HG02970 (cell line): ENCODE results near the gene ABCC3.

ENCODE experiments used
- ATAC-seq: cut with Tn5 transposase; IDR thresholded peaks from one replicate; pipeline ENCODE4 v1.9.1; 2021; ENCODE audit warnings: mild to moderate bottlenecking, moderate library complexity, moderate number of reproducible peaks; ENCODE audit not compliant: unreplicated experiment, low FRiP score

ABCC3 gene

GRCh38 chr17:50605429-50605828 is 29.3 kb upstream of the ABCC3 start:
- ATAC-seq, result no peak

- no peak for ATAC-seq
Measured at GRCh38 chr17:50607522-50608175, 27.0 kb upstream of the ABCC3 start.

GRCh38 chr17:50608700-50609379 is 25.8 kb upstream of the ABCC3 start:
- ATAC-seq, result no peak

GRCh38 chr17:50609380-50610074 is 25.2 kb upstream of the ABCC3 start:
- ATAC-seq, result no peak

GRCh38 chr17:50611634-50612033 is 23.0 kb upstream of the ABCC3 start:
- ATAC-seq, result no peak

- no peak for ATAC-seq
Measured at GRCh38 chr17:50612281-50612680, 22.4 kb upstream of the ABCC3 start.

- no peak for ATAC-seq
Measured at GRCh38 chr17:50613007-50613992, 21.4 kb upstream of the ABCC3 start.

GRCh38 chr17:50614471-50615051 is 20.1 kb upstream of the ABCC3 start:
- no peak for ATAC-seq

GRCh38 chr17:50615828-50616227 is 18.9 kb upstream of the ABCC3 start:
- no peak for ATAC-seq

GRCh38 chr17:50618300-50618699 is 16.4 kb upstream of the ABCC3 start:
- ATAC-seq, result no peak

- ATAC-seq, result no peak
Measured at GRCh38 chr17:50618941-50619340, 15.7 kb upstream of the ABCC3 start.

GRCh38 chr17:50619489-50619888 is 15.2 kb upstream of the ABCC3 start:
- ATAC-seq, result no peak

GRCh38 chr17:50620237-50620636 is 14.4 kb upstream of the ABCC3 start:
- no peak for ATAC-seq

GRCh38 chr17:50620858-50621257 is 13.8 kb upstream of the ABCC3 start:
- no peak for ATAC-seq

- ATAC-seq, result no peak
Measured at GRCh38 chr17:50621574-50622031, 13.1 kb upstream of the ABCC3 start.

- no peak for ATAC-seq
Measured at GRCh38 chr17:50624321-50624934, 10.3 kb upstream of the ABCC3 start.

GRCh38 chr17:50625032-50625871 is 9.4 kb upstream of the ABCC3 start:
- ATAC-seq, result no peak

GRCh38 chr17:50626037-50626574 is 8.6 kb upstream of the ABCC3 start:
- no peak for ATAC-seq
